ENCODE measurements around the gene KRTAP6-2.

GRCh38 chr21:30563630-30564029 is 35.1 kb downstream of the KRTAP6-2 start:
- TF ChIP-seq, protein P1, sequence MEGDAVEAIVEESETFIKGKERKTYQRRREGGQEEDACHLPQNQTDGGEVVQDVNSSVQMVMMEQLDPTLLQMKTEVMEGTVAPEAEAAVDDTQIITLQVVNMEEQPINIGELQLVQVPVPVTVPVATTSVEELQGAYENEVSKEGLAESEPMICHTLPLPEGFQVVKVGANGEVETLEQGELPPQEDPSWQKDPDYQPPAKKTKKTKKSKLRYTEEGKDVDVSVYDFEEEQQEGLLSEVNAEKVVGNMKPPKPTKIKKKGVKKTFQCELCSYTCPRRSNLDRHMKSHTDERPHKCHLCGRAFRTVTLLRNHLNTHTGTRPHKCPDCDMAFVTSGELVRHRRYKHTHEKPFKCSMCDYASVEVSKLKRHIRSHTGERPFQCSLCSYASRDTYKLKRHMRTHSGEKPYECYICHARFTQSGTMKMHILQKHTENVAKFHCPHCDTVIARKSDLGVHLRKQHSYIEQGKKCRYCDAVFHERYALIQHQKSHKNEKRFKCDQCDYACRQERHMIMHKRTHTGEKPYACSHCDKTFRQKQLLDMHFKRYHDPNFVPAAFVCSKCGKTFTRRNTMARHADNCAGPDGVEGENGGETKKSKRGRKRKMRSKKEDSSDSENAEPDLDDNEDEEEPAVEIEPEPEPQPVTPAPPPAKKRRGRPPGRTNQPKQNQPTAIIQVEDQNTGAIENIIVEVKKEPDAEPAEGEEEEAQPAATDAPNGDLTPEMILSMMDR (IDR thresholded peaks at IDR 0.05; ENCODE audit: borderline replicate concordance, extremely low read depth, low read length, poor library complexity, severe bottlenecking): no peak
- TF ChIP-seq EZH2 (IDR thresholded peaks at IDR 0.05; ENCODE audit: borderline replicate concordance, low read depth, low read length, severe bottlenecking): no peak
